Thyroid gland (tissue), 4 donors: Measurements from ENCODE around the gene SLC9B1.
"Not testable (repeated sequence)": the region's sequence is repeated elsewhere in the genome, so short reads cannot be mapped to it uniquely, and the experiment has no call there.

ENCODE experiments used
- POLR2A ChIP-seq, 2 donors: fragments of 450-650 bp; IDR thresholded peaks; one replicate each; pipeline ENCODE4 v1.6.1; 2017; ENCODE audit warnings: antibody characterized with exemption in 2 of 2, mild to moderate bottlenecking in 2 of 2, moderate library complexity in 1 of 2
- TF ChIP-seq, protein P1 (sequence below), 6 experiments: fragments of 200-600 bp in 3 of 6; fragments of 450-650 bp in 3 of 6; sonication (generic) in 3 of 6; IDR thresholded peaks; one replicate each; pipeline ENCODE4 v1.5.1; 2016 to 2019; ENCODE audit warnings: antibody characterized with exemption in 6 of 6, mild to moderate bottlenecking in 2 of 6, inconsistent platforms in 1 of 6, moderate library complexity in 1 of 6

DNA sequence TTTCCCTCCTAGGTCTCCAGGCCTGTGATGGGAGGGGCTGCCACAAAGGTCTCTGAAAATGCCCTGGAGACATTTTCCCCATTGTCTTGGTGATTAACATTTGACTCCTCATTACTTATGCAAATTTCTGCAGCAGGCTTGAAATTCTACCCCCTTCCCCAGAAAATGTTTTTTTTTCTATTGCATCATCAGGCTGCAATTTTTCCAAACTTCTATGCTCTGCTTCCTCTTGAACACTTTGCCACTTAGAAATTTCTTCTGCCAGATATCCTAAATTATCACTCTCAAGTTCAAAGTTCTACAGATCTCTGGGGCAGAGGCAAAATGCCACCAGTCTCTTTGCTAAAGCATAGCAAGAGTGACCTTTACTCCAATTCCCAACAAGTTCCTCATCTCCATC, 25.5 kb downstream of the SLC9B1 start:
- TF ChIP-seq, protein P1, sequence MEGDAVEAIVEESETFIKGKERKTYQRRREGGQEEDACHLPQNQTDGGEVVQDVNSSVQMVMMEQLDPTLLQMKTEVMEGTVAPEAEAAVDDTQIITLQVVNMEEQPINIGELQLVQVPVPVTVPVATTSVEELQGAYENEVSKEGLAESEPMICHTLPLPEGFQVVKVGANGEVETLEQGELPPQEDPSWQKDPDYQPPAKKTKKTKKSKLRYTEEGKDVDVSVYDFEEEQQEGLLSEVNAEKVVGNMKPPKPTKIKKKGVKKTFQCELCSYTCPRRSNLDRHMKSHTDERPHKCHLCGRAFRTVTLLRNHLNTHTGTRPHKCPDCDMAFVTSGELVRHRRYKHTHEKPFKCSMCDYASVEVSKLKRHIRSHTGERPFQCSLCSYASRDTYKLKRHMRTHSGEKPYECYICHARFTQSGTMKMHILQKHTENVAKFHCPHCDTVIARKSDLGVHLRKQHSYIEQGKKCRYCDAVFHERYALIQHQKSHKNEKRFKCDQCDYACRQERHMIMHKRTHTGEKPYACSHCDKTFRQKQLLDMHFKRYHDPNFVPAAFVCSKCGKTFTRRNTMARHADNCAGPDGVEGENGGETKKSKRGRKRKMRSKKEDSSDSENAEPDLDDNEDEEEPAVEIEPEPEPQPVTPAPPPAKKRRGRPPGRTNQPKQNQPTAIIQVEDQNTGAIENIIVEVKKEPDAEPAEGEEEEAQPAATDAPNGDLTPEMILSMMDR (IDR thresholded peaks at IDR 0.05): not testable (repeated sequence)
- TF ChIP-seq POLR2A (IDR thresholded peaks at IDR 0.05): not testable (repeated sequence)
